ENCODE data around the gene ZNF639.

Gene ZNF639

DNA sequence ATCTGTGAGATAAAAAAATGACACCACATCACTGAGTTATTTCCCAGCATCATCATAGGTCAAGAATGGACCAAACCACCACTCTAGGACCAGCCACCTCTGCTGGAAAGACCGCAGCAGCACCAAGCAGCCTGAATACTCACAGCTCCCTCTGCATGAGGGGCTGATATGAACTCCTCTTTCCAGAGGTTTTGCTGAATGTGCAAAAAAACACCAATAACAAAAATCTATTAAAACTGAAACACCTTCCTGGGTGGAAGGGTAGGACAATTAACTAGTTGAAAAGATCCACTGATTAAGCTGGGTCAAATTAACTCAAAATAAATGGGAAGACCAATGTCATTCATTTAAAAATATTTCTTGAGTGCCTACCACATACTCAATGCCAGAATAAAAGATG is 43.0 kb upstream of the ZNF639 start:
- H3K36me3 ChIP-seq = no peaks in the 10 kb centered on the region
- no peaks in the 10 kb centered on the region for H3K27me3 ChIP-seq (ENCODE audit: insufficient read depth, low read depth, severe bottlenecking)
- no peak overlapping the region for H3K27ac ChIP-seq
- no peak overlapping the region for H3K4me3 ChIP-seq (ENCODE audit: low read depth, low read length)
- no peak for DNase-seq
- H3K9me3 ChIP-seq (ENCODE audit: severe bottlenecking) = no peaks in the 10 kb centered on the region
- TF ChIP-seq, protein P1, sequence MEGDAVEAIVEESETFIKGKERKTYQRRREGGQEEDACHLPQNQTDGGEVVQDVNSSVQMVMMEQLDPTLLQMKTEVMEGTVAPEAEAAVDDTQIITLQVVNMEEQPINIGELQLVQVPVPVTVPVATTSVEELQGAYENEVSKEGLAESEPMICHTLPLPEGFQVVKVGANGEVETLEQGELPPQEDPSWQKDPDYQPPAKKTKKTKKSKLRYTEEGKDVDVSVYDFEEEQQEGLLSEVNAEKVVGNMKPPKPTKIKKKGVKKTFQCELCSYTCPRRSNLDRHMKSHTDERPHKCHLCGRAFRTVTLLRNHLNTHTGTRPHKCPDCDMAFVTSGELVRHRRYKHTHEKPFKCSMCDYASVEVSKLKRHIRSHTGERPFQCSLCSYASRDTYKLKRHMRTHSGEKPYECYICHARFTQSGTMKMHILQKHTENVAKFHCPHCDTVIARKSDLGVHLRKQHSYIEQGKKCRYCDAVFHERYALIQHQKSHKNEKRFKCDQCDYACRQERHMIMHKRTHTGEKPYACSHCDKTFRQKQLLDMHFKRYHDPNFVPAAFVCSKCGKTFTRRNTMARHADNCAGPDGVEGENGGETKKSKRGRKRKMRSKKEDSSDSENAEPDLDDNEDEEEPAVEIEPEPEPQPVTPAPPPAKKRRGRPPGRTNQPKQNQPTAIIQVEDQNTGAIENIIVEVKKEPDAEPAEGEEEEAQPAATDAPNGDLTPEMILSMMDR (IDR thresholded peaks at IDR 0.05; ENCODE audit: low read depth, low read length) = no peak

DNA sequence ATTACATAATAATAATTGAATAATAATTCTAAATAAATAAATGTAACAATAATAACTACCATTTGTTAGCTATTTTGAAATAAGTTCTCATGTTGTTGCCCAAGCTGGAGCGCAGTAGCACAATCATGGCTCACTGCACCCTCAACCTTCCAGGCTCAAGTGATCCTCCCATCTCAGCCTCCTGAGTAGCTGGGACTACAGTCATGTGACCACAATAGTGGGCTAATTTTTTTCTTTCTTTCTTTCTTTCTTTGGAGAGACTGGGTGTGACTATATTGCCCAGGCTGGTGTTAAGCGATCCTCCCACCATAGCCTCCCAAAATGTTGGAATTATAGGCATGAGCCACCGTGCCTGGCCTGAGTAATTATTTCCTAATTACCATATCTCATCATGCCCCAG is 41.0 kb upstream of the ZNF639 start:
- Histone ChIP-seq H3K4me3 (ENCODE audit: low read depth, low read length) (no peak overlapping the region), H3K27ac (no peak overlapping the region), H3K9me3 (ENCODE audit: severe bottlenecking) (no peaks in the 10 kb centered on the region), H3K36me3 (no peaks in the 10 kb centered on the region), H3K27me3 (ENCODE audit: insufficient read depth, low read depth, severe bottlenecking) (peaks cover 3% of the 10 kb centered on the region)
- TF ChIP-seq, protein P1 (IDR thresholded peaks at IDR 0.05; ENCODE audit: low read depth, low read length) = no peak
- no peak for DNase-seq

DNA sequence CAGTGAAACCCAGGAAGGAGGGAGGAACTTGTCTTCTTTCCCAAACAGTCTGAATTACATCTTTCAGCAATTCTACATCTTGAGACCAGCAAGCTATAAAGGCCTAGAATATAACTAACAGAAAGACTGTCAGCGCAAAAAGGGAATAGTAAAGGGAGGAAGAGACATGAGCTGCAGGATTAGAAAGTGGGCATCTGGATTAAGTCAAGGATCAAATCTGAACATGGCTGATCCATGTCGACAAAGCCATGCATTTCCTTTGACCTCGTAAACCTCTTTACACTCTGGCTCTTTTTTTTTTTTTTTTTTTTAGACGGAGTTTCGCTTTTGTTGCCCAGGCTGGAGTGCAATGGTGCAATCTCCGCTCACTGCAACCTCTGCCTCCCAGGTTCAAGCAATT is 36.5 kb upstream of the ZNF639 start:
- H3K9me3 ChIP-seq (ENCODE audit: severe bottlenecking) = no peaks in the 10 kb centered on the region
- peaks cover 4% of the 10 kb centered on the region for H3K27me3 ChIP-seq (ENCODE audit: insufficient read depth, low read depth, severe bottlenecking)
- no peak overlapping the region for H3K4me3 ChIP-seq (ENCODE audit: low read depth, low read length)
- no peak overlapping the region for H3K27ac ChIP-seq
- no peaks in the 10 kb centered on the region for H3K36me3 ChIP-seq
- peak; percentile 32 for DNase-seq
- TF ChIP-seq, protein P1 (IDR thresholded peaks at IDR 0.05; ENCODE audit: low read depth, low read length) = no peak

DNA sequence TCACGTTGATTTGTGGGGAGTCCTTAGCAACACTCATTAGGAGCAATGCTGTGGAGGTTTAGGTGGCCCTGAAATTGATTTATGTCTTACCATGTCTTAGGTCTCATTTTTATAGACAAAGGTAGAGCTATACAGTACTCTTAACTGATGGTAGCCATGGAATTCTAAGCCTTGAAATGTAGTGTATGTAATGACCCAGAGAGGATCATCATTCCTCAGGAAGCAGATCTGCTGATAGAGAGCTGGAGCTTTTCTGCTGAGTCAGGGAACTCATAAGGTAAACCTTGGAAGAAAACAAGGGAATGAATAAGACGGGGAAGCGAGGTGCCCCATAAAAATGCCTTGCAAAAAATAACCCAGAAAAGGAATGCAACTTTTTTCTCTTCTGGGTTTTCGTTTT is 34.0 kb upstream of the ZNF639 start:
- DNase-seq = no peak
- TF ChIP-seq, protein P1 (IDR thresholded peaks at IDR 0.05; ENCODE audit: low read depth, low read length) = no peak
- Histone ChIP-seq H3K36me3 (no peaks in the 10 kb centered on the region), H3K4me3 (ENCODE audit: low read depth, low read length) (no peak overlapping the region), H3K9me3 (ENCODE audit: severe bottlenecking) (no peaks in the 10 kb centered on the region), H3K27ac (no peak overlapping the region), H3K27me3 (ENCODE audit: insufficient read depth, low read depth, severe bottlenecking) (peaks cover 4% of the 10 kb centered on the region)

DNA sequence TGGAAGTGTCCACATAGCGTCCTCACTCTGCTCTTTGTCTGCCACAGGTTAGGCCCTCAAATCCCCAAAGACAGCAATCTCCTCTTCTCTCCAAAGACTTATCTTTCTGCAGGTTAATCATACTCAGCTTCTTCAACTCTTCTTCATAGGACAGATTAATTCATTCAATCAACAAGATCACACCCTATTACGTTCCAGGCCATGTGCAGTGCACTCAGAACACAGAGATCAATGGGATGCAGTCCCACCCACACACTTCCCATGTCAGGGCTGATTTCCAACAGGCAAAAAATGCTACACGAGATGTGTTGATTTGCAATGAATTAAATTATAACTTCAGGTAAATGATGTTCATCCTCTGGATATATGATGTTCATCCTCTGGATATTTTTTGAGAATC is 33.5 kb upstream of the ZNF639 start:
- Histone ChIP-seq H3K27me3 (ENCODE audit: insufficient read depth, low read depth, severe bottlenecking) (peaks cover 4% of the 10 kb centered on the region), H3K27ac (no peak overlapping the region), H3K9me3 (ENCODE audit: severe bottlenecking) (no peaks in the 10 kb centered on the region), H3K36me3 (no peaks in the 10 kb centered on the region), H3K4me3 (ENCODE audit: low read depth, low read length) (no peak overlapping the region)
- TF ChIP-seq, protein P1 (IDR thresholded peaks at IDR 0.05; ENCODE audit: low read depth, low read length) = no peak
- peak; percentile 30 for DNase-seq

DNA sequence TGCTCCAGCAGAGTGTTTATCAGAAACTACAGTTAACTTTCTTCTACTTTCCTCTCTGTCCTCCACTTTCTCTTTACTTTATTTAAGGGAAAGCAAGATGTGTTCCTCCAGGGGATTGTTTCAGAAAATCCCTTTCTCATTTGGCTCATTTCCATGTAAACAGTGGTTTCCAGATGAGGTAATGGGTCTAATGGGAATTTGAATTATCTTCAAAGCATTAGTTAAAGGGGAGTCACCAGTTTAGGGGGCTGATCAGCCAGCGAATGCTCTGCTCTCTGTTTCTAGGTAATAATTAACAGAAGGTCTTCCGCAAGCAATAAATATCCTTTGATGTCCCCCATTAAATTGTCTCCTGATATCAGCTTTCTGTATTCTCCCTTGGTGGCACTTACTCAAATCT is 30.4 kb upstream of the ZNF639 start:
- no peaks in the 10 kb centered on the region for H3K27me3 ChIP-seq (ENCODE audit: insufficient read depth, low read depth, severe bottlenecking)
- H3K4me3 ChIP-seq (ENCODE audit: low read depth, low read length) = no peak overlapping the region
- no peaks in the 10 kb centered on the region for H3K9me3 ChIP-seq (ENCODE audit: severe bottlenecking)

More for the DNA sequence above, 30.4 kb upstream of the ZNF639 start:
- no peak for DNase-seq
- TF ChIP-seq, protein P1 (IDR thresholded peaks at IDR 0.05; ENCODE audit: low read depth, low read length) = no peak
- no peak overlapping the region for H3K27ac ChIP-seq
- H3K36me3 ChIP-seq = no peaks in the 10 kb centered on the region

Data from WERI-Rb-1 (cell line).